GM18498 (cell line): ENCODE data around the gene PGLYRP4.

Experiments used
- ATAC-seq: cut with Tn5 transposase; IDR thresholded peaks from one replicate; pipeline ENCODE4 v1.9.1; 2021; ENCODE audit warnings: mild to moderate bottlenecking, moderate library complexity; ENCODE audit not compliant: unreplicated experiment

The PGLYRP4 gene

DNA sequence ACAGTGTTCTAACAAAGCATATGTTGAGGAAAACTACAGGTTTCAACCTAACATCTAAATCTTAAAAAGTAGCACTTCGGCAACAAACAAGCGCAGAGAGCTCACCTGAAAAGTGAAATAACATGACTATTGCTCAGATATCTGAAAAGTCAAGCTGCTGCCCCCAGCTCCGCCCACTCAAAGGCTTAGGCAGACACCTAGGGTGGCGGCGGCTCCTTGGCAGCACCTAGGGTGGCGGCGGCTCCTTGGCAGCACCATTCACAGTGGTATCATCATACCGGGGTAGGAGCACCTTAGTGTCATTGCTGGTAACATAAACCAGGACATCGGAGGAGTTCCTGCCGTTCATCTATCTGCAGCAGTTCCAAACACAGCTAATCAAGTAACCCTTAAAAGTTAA, 30.9 kb upstream of the PGLYRP4 start:
- no peak for ATAC-seq

DNA sequence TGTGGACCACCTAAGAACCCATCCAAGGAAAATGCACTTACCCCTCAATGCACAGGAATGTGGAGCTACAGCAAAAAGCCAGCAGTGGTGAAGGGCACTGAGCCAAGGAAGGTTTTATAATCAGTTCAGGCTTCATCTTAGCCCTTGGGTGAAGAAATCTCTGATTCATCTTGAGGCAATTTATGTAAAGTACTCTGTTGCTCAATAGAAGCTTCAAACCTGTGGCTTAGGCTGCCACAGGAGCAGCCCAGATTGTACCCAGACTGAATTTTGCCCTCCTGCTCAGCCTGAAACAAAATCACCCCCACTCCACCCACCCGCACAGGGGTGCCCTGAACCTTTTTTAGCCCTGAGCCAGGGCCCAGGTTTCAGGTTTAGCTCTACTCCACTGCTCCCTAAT, 26.9 kb upstream of the PGLYRP4 start, which contains the start of gene S100A12:
Gene S100A12, minus strand, starts transcription at position 111 of the 400 bp plus-strand sequence. CDS start 1,029 bp downstream, outside the sequence.
- ATAC-seq: no peak

DNA sequence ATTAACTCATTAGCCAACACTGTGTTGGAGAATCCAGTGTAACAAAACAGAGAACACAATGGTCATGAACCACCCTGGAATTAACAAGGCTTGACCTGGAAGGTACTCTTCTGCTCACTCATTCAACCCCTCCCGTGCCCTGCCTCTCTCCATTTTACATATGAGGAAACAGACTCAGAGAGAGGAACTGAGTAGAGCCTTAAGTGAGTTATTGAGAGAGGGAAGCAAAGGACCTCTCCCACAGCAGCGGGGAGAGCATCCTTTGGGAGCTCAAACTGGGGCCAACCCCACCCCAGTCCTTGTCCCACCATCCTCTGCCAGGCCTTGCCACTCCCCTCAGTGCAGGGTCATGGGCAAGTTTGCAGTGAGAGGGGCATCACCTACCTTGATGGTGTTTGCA, 25.4 kb upstream of the PGLYRP4 start:
- ATAC-seq: no peak

DNA sequence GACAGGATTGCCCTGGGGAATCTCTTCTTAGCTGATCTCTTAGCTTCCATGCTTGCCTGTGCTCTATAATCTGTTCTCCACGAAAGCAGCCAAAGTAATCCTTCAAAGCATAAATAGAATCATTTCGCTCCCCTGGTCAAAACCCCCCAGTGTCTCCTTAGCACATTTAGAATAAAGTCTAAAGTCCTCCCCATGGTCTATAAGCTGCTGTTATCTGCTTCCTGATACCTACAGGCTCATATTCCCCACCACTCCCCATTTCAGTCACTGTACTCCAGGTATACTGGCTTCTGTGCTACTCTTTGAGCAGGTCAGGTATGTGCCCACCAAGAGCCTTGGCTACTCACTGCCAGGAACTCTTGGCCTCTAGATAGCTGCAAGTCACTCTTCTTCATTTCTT, 23.9 kb upstream of the PGLYRP4 start:
- no peak for ATAC-seq

DNA sequence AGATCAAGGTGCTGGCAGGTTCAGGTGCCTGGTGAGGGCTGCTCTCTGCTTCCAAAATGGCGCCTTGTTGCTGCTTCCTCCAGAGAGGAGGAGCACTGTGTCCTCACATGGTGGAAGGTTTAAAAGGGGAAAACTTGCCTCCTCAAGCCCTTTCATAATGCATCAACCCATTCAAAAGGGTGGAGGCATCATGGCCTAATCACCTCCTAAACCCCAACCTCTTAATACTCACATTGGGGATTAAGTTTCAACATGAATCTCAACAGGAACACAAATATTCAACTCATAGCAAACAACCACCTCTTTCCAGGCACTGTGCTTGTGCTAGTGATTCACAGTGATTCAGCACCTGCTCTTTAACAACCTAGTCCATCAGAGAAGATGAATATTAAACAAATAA, 22.6 kb upstream of the PGLYRP4 start:
- ATAC-seq: no peak

DNA sequence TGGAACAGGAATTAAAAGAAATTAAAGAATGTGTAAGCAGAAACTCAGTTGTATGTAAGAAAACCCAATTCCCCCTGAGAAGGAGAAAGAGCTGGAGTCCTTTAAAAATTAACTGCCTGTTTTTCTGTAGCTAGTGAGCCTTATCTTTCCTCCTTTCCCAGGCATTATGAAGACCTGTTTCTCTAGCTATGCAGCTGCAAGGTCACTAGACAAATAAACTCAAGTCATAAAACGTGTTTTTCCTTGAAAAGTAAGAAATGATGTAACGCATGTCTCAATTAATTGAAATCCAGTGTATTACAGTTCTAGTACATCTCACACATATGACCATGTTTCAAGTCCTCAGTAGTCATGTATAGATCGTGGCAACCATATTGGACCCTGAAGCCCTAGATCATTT, 21.5 kb upstream of the PGLYRP4 start:
- ATAC-seq: no peak

DNA sequence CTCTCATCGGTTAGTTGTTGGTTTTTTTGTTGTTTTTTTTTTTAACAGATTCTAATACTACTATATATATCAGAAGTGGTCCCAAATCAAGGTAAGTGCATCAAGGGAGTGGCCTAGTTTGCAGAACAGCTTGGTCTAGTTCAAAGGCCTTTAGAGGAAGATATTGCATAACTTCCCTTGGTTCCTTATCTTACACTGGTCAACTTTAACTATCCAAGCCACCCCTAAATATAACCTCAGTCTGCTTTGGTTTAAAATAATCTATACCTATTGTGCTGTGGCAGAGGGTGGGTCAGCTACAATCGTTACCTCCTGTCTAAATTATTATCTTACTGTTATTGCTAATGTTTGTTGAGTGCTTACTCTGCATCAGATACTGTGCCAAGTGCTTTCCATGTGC, 19.9 kb upstream of the PGLYRP4 start:
- ATAC-seq: no peak

DNA sequence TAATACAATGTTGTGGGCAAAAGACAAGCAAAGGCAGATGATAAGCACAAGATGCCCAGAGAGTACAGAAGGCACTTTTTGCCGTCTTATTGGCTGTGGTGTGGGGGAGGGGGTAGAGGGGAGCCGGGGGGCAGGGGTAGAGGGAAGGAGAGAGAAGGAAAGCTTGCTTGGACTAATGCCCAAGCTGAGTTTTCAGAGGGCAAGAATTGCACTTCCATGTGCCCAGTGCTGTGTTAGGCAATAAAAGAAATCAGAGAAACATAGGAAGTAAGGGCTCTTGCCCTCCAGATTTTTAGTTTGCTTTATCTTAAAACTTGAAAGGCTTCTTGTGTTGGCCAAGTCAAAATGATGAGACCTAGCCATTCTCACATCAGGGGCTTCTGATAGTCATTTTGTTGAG, 18.4 kb upstream of the PGLYRP4 start:
- no peak for ATAC-seq

DNA sequence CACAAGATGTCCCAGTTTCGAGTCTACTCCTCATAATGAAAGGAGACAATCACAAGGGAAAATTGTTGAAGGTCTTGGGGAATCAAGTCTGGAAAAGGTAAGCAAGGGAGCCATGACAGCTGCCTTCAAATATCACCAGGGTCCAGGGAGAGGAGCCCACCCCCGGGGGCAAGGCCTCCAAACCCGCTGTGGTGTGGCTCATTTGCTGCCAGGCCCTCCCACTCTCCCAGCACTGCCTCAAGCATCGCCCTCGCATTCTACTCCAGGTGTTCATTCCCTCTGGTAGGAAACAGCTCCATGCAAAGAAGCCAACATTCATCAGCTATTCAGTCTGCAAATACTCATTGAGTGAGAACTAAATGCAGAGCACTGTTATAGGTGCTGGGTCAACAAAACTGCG, 17.6 kb upstream of the PGLYRP4 start:
- no peak for ATAC-seq

DNA sequence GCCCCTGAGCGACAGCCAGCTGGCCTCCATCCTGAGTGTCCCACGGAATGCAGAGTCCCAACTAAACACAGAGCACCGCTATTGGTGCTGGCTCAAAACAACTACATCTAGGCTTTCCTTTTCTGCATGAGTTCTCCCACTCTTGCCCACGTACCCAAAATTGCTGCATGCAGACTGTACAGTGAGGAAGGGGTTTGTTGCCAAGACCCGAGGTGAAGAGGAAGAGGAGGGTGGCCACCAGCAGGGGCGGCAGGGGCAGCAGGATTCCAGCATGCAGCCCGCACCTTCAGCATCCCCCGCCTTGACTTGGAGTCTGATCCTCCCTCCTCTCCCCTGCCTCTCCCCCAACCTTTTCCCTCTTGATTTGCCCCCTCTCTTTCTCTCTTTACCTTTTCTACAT, 17.1 kb upstream of the PGLYRP4 start:
- no peak for ATAC-seq

DNA sequence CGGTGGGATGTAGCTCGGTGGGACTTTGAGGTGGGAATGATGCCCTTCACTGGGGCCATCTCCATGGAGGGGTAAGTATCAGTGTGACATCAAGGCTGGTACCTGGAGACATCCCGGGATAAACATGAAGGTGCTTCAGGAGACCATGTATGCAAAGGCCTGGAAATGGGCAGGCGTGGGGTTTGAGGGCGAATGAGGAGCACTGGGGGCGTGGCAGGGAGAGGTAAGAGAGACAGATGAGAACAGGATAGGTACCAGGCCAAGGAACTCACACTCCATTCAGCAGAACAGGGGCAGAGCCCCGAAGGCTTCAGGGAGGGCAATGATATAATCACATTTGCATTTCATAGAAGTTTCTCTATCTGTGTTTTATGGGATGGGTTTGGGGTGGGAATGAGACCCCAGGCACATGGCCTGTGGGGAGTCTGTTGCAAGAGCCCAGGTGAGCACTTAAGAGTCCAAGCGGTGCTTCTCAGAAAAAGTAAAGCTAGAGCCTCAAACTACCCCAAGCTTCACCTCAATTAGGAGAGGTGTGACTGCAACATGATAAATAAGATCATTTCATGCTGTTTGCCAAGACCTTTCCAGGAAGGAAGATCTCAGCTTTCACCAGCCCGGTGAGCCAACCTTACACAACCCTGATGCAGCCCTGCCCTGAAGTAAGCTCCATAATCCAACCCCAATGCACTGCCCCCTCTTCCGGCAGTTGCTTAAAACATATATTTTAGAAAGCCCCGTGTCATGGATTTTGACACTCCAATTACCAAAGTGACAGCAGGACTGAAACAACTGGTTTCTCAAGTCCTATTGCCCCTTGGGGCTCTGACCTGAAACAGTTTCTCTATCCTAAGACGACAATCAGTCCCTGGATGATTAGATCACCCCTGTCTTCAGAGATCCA, 16.4 kb upstream of the PGLYRP4 start:
- no peak for ATAC-seq

DNA sequence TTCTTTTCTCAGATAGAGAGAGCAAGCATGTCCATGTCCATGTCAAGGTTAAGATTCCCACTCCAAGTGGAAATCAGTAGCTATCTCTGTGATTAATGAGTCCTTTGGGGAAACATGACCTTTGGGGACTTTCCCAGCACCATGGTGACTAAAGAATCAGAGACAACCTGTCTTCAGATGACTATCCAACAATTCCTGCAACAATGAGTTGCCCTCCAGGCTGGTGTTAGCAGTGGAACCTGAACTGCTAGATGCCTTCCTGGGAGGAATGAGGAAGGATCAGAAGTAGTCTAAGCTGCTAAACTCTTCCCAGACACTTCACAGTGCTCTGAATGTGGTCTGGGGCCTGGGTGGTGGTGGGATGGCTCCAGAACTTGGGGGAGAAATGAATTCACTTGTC, 15.5 kb upstream of the PGLYRP4 start:
- no peak for ATAC-seq

DNA sequence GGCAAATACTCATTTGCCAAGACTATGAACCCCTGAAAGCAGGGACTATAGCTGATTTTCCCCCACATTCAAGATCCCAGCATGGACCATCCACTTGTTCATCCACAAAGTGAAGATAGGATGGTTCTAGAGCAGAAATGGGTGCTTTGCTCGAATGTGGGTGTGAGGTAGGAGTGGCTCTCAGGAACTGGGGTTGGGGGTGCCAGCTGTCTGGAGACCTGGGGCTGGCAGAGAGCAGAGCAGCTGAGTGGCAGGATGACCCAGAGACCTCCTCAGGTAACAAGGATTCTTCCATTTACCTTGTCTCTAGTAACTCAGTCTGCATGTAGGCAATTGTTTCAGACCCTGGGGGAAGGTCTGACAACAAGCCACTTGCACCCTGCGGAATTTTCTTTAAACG, 15.0 kb upstream of the PGLYRP4 start:
- no peak for ATAC-seq

DNA sequence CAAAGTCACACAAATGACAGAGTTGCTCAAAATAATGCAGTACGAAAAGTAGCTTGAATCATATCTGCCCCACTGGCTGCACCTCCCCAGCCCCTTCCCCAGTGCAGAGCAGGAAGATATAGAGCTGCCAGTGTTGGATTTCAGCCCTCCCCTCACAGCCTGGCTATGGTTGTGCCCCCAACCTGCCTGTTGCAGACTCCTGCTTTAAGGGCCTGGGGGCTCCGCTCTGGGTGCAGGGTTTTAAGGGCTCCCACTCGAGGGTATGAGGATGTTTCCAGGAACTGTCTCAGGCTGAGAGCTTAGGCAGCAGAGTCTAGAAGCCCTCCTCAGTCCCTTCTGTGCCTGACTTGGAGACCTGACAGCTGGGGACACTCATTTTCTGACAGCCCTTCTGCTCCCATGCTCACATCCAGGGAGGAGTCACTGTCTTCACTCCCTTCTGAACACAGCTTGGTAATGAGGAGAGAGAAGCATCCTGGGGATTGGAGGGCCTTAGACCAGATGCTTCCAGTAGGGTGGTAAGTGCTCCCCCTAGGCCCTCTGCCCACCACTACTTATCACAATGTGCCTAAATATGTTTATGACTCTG, 13.6 kb upstream of the PGLYRP4 start:
- ATAC-seq: no peak

DNA sequence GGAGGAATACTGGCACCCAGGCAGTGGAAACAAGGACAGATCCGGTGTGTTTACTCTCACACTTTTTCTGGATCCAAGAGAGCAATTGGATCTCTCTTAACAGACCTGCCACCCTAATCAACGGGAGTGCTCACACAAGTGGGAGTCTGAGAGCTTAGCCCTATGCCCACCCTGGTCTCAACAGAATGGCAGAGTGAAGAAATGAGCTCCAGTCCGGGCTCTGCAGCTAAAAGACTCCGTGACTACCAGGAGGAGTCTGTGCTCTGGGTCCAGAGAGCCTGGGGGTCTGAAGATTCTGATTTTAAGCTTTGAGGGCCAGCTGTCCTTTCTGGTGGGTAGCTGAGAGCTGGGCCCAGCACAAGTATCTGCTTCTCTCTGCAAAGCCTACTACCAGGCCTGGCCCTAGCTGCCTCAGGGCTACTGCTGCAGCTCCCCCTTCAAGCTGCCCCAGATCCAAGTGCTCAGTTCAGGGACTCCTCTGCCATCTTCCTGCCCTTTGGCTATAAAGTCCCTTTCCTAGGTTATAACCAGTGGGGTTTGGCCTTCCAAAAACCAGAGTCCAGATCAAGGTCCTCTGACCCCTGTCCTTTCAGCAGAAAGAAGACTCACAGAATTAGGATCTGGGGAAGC, 13.0 kb upstream of the PGLYRP4 start:
- no peak for ATAC-seq

DNA sequence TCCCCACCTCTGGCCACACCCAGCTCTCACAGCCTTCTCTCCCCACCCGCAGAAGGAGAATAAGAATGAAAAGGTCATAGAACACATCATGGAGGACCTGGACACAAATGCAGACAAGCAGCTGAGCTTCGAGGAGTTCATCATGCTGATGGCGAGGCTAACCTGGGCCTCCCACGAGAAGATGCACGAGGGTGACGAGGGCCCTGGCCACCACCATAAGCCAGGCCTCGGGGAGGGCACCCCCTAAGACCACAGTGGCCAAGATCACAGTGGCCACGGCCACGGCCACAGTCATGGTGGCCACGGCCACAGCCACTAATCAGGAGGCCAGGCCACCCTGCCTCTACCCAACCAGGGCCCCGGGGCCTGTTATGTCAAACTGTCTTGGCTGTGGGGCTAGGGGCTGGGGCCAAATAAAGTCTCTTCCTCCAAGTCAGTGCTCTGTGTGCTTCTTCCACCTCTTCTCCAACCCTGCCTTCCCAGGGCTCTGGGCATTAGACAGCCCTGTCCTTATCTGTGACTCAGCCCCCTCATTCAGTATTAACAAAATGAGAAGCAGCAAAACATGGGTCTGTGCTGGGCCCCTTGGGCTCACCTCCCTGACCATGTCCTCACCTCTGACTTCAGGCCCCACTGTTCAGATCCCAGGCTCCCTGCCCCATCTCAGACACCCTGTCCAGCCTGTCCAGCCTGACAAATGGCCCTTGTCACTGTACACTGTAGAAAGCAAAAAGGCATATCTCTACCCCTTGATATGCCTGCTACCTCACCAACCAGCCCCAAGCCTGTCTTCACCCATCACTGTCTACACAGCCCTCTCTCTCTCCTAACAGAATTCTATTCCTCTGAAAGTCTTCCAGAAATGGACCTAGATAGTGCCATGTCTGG, 12.2 kb upstream of the PGLYRP4 start:
- no peak for ATAC-seq

DNA sequence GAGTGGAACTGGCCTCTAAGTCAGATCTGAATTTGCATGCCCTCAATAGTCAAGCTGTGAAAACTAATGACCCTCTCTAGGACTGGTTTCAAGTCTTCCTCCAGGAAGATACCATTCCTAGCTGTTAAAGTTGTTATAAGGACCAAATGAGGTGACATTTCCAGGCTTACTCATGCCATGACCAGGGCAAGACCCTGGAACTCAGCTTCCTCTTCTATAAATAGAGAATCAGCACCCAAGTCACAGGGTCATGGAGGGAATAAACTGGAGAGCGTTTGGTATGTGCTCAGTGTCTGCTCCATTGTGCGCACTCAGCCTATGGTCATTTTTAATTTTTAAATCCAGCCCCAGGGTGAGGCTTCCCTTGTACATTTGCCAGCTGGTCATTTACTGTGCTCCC, 11.5 kb upstream of the PGLYRP4 start:
- no peak for ATAC-seq

DNA sequence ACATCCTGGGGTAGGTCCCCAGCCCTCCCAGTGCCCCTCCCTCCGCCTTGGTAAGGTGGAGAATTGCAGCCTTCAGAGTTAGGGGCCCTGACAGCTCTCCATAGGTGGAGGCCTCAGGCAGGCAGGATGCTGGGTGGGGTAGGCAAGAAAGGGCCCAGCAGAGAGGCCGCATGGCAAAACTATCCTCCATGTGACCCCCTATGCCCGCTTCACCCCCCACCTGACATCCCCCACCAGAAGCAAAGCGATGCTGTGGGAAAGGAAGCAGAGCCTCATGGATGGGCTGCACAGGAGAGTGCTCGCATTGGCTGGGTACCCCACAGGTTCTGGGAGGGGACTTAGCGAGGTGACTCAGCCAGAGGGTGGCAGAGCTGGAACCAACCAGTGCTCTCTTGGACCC, 10.6 kb upstream of the PGLYRP4 start:
- ATAC-seq: no peak

DNA sequence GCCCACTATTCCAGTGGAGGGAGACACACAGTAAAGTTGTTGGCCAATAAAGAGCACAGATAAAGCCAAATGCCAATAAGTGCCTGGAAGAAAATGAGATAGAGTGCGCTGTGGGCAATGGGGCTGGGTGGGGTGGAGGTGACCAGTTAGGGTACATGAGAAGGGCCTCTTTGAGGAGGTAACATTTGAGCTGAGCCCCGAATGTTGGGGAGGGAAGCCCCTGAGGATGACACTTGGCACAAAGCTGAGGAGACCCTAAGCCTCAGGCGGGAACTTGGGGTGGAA, 10.0 kb upstream of the PGLYRP4 start:
- ATAC-seq: no peak

DNA sequence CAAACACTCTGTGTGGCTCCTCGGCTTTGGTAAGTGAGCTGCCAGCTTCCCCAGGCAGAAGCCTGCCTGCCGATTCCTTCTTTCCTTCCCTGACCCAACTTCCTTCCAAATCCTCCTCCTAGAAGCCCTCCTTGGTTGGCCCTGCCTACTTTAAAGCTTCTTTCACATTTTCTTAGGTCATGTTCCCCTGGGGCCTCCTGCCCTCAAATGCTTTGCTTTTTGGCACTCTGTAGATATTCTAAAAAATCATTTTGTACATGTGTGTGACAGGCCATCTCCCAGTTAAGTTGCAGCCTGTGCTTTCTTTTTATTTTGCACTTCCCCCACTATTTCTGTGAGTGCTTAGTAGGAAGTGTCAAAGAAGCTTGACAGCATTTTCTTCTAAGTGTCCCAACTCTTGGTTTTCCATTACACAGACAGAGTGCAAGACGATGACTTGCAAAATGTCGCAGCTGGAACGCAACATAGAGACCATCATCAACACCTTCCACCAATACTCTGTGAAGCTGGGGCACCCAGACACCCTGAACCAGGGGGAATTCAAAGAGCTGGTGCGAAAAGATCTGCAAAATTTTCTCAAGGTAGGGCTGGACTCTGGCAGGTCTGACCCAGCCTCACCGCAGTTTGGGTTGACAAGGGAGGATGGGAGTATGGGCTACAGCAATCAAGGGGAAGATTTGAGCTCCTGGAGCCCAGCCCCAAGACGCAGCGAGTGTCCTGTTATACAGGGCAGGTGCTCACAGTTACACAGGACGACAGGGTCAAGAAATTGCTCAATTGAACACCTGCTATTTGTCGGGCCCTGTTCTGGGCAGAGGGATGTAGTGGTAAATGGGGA, 9.4 kb upstream of the PGLYRP4 start, which contains the start of gene S100A9:
Gene S100A9, plus strand, starts transcription at position 2 of the 838 bp plus-strand sequence. Its CDS starts 430 bp downstream, at position 432.
- ATAC-seq: no peak
